Central memory CD4-positive, alpha-beta T cell (primary cell): ENCODE data around the gene DMKN.
A peak's percentile ranks its signal among the peaks of the same experiment; 100 is the strongest.

ENCODE experiments used
- DNase-seq: peaks from one replicate; pipeline ENCODE4 v3.0.0; 2022

DMKN gene

GRCh38 chr19:35460608-35461007 lies 52.8 kb downstream of the DMKN start:
- no peak for DNase-seq

DNA sequence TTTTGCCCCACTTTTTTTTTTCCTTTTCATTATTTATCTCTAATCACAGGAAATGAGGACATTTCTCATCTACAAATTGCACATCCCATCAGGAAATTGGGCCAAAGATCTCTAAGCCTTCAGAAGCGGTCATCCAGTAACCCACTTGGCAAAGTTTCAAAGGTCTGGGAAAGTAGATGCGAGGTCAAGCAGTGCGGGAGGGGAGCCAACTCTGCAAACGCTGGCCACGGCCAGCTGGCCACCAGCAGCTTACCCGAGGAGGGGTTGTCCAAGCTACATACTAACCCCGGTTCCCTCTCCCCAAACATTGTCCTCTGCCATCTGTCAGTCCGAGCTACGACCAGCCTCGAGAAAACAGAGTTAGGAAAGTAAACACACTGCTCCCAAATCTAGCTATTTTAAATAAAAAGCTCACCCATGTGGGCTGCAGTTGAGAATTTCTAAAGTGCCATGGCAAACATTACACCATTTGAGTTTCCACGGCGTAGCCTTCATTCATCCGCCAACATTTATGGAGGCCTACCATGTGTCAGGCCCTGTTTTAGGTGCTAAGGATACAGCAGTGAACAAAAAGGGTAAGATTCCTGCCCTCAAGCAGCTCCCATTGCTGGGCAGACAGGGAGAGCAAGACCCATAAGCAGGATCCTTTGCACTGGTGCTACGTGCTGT lies 53.9 kb downstream of the DMKN start:
- no peak for DNase-seq

GRCh38 chr19:35458731-35459391 lies 54.6 kb downstream of the DMKN start:
- no peak for DNase-seq

GRCh38 chr19:35458192-35458591 lies 55.3 kb downstream of the DMKN start:
- no peak for DNase-seq

DNA sequence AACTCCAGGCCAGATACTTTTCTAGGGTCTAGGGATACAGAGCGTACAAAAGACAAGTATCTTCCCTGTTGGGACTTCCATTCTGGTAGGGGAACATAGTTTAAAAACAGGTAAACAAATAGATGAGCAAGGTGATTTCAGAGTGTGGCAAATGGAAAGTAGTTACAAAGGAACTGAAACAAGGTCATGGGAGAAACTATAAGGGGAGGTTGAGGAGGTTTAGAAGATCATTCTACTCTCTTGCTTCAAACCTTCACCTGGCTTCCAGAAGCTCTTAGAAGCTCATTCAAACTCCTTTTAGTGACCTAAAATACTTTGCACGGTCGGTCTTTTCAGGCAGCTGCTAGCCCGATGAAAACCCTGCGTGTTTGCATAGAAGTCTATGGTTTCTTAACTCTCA lies 56.3 kb downstream of the DMKN start:
- DNase-seq, result no peak

- DNase-seq, result no peak
Measured at GRCh38 chr19:35455616-35456201, 57.7 kb downstream of the DMKN start.

DNA sequence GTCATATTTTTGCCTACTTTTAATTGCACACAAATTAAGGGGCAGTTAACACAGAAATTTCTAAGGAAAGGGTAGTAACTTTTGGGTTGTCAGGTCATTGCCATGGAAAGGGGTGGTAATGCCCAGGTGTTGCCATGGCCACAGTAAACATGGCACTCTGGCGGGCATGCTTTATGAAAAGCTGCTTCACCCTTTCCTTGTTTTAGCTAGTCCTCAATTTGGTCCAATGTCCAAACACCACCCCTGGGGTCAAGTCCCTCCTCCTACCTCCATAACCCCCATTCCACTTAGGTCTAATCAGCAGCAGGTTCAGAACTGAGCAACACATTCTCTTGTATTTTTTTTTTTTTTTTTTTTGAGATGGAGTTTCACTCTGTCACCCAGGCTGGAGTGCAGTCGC lies 58.8 kb downstream of the DMKN start:
- DNase-seq, result no peak

- DNase-seq, result peak; percentile 30
Measured at GRCh38 chr19:35451338-35452096, 61.9 kb downstream of the DMKN start.

GRCh38 chr19:35449359-35450043 lies 63.9 kb downstream of the DMKN start:
- DNase-seq, result no peak

GRCh38 chr19:35447606-35448469 lies 65.6 kb downstream of the DMKN start, which contains the start of gene FFAR2:
Gene FFAR2, plus strand, starts transcription at chr19:35448257. Its CDS starts 1,458 bp downstream, at chr19:35449715.
- DNase-seq, result no peak
